Testis (tissue), 3 donors: Measurements from ENCODE around the gene FKBP8. TPM values are rescaled to one million over a fixed set of nuclear protein-coding genes. Genes with fewer than 3 reads are reported as not detected.

Source experiments
- DNase-seq: peaks from one replicate; pipeline ENCODE4 v3.0.0-alpha.2; 2019
- H3K27ac ChIP-seq, 2 donors: fragments of 200-600 bp; sonication (generic); one replicate each; pipeline ENCODE4 v1.5.1; 2019
- H3K27me3 ChIP-seq: fragments of 200-600 bp; sonication (generic); one replicate; pipeline ENCODE4 v1.5.1; 2019
- H3K36me3 ChIP-seq: fragments of 200-600 bp; sonication (generic); one replicate; pipeline ENCODE4 v1.5.1; 2017; ENCODE audit warnings: low read depth; ENCODE audit errors: missing control alignments
- H3K4me1 ChIP-seq: fragments of 200-600 bp; sonication (generic); one replicate; pipeline ENCODE4 v1.5.1; 2019
- H3K4me3 ChIP-seq, 2 donors: fragments of 200-600 bp; sonication (generic); one replicate each; pipeline ENCODE4 v1.5.1; 2017 to 2019
- H3K9me3 ChIP-seq: fragments of 200-600 bp; sonication (generic); one replicate; pipeline ENCODE4 v1.5.1; 2017
- CTCF ChIP-seq, 3 experiments: fragments of 450-650 bp in 2 of 3; fragments of 200-600 bp in 1 of 3; sonication (generic) in 1 of 3; IDR thresholded peaks; one replicate each; pipeline ENCODE4 v1.5.1; 2016 to 2019; ENCODE audit warnings: antibody characterized with exemption in 3 of 3, mild to moderate bottlenecking in 2 of 3, moderate library complexity in 1 of 3
- POLR2A ChIP-seq: fragments of 450-650 bp; IDR thresholded peaks from one replicate; pipeline ENCODE4 v1.6.1; 2017; ENCODE audit warnings: antibody characterized with exemption, mild to moderate bottlenecking, moderate library complexity
- WGBS, 2 donors: methylation state at CpG; one replicate each; pipeline ENCODE4 v1.1.5; 2018; 5-methylcytosine and 5-hydroxymethylcytosine counted together
- intact Hi-C: fragments of 100-400 bp; cut with DNase I; formaldehyde crosslinking; loops from one replicate; pipeline ENCODE4 v1.15.1; 2023; ENCODE audit warnings: low total_unique reads
- polyA plus RNA-seq: library from polyadenylated mRNA; stranded (reverse); fragments of 350-450 nt; fragmentation: Illumina TruSeq; extraction: RNeasy Lipid Tissue Mini Kit (QIAGEN cat#74804); gene quantifications from one replicate; pipeline ENCODE4 v1.2.3, GENCODE V29; 2014; ENCODE audit warnings: low read depth, low replicate concordance; ENCODE audit not compliant: insufficient read depth
- total RNA-seq, 2 donors: library from RNA; depleted of rRNA; stranded (reverse); fragments of >200 nt; gene quantifications; one replicate each; pipeline ENCODE4 v1.2.3, GENCODE V29; 2016

Gene FKBP8
- total and polyA plus RNA-seq, 3 donors from 2014 or later = 571 to 614 (median 587) TPM

GRCh38 chr19:18495204-18495911 is 48.0 kb downstream of the FKBP8 start:
- WGBS, 2 donors = 70 to 83% methylated on average over 6 to 11 of the region's 14 CpGs
- H3K27me3 ChIP-seq = no peaks in the 10 kb centered on the region
- TF ChIP-seq POLR2A (no peak), CTCF (IDR thresholded peaks at IDR 0.05) (no peak)
- H3K4me3 ChIP-seq = no peak overlapping the region
- intact Hi-C loops = no loop called here
- H3K36me3 ChIP-seq = no peaks in the 10 kb centered on the region
- peak overlapping the region in 1 of 2 donors; percentile 91 for H3K27ac ChIP-seq
- DNase-seq = peak; percentile 41
- no peaks in the 10 kb centered on the region for H3K9me3 ChIP-seq
- peaks cover 78% of the 10 kb centered on the region for H3K4me1 ChIP-seq

DNA sequence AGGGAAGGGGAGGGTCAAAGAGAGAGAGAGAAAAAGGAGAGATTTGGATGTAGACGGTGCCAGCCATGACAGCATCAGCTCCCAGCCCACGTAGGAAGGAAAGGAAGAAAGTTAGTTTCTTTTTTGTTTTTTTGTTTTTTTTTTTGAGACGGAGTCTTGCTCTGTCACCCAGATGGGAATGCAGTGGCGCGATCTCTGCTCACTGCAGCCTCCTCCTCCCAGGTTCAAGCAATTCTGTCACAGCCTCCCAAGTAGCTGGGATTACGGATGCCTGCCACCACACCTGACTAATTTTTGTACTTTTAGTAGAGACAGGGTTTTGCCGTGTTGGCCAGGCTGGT is 49.1 kb downstream of the FKBP8 start:
- 39 to 48% methylated on average over 7 of the region's 7 CpGs for WGBS, 2 donors
- no peak for DNase-seq
- intact Hi-C loops = no loop called here
- Histone ChIP-seq H3K27ac (peak overlapping the region; percentile 86 to 91), H3K4me1 (peaks cover 79% of the 10 kb centered on the region), H3K27me3 (no peaks in the 10 kb centered on the region), H3K4me3 (no peak overlapping the region), H3K9me3 (no peaks in the 10 kb centered on the region), H3K36me3 (no peaks in the 10 kb centered on the region)
- TF ChIP-seq CTCF (IDR thresholded peaks at IDR 0.05) (no peak), POLR2A (no peak)

- H3K36me3 ChIP-seq = no peaks in the 10 kb centered on the region
- no peak for TF ChIP-seq CTCF (IDR thresholded peaks at IDR 0.05)
- no peak for TF ChIP-seq POLR2A
- H3K27ac ChIP-seq = peak overlapping the region; percentile 86 to 91
- no peak overlapping the region for H3K4me3 ChIP-seq
- 45 to 51% methylated on average over 4 to 13 of the region's 13 CpGs for WGBS, 2 donors
- intact Hi-C loops = no loop called here
- peak; percentile 71 for DNase-seq
- no peaks in the 10 kb centered on the region for H3K9me3 ChIP-seq
- H3K27me3 ChIP-seq = no peaks in the 10 kb centered on the region
- H3K4me1 ChIP-seq = peaks cover 79% of the 10 kb centered on the region
Observed at GRCh38 chr19:18493440-18494266, 49.7 kb downstream of the FKBP8 start.

GRCh38 chr19:18491995-18492953 is 51.1 kb downstream of the FKBP8 start:
- no peak for TF ChIP-seq POLR2A
- TF ChIP-seq CTCF (IDR thresholded peaks at IDR 0.05) = no peak
- peak; percentile 82 for DNase-seq
- WGBS, 2 donors = 45 to 56% methylated on average over 15 of the region's 15 CpGs
- Histone ChIP-seq H3K27ac (peak overlapping the region; percentile 86 to 91), H3K4me1 (peaks cover 88% of the 10 kb centered on the region), H3K36me3 (no peaks in the 10 kb centered on the region), H3K27me3 (no peaks in the 10 kb centered on the region), H3K4me3 (no peak overlapping the region), H3K9me3 (no peaks in the 10 kb centered on the region)
- intact Hi-C loops = no loop called here
